A549 (cell line): Measurements from ENCODE around the gene BBS9.

ENCODE experiments used
- CBX2 ChIP-seq: fragments of 200-600 bp; sonication (generic); IDR thresholded peaks from 2 replicates; pipeline ENCODE4 v1.6.1; 2016; ENCODE audit warnings: low read depth, mild to moderate bottlenecking, borderline replicate concordance
- CBX8 ChIP-seq: fragments of 200-600 bp; sonication (generic); IDR thresholded peaks from 2 replicates; pipeline ENCODE4 v1.6.1; 2016
- EP300 ChIP-seq, 2 experiments: fragments of >200 bp; sonication (Bioruptor Twin); formaldehyde crosslinking; IDR thresholded peaks; 2 replicates in 1 of 2; 3 replicates in 1 of 2; pipeline ENCODE4 v1.6.1; 2016 to 2017
- ESRRA ChIP-seq: fragments of 150-350 bp; IDR thresholded peaks from 2 replicates; pipeline ENCODE4 v1.6.1; 2014; ENCODE audit warnings: mild to moderate bottlenecking, low read length, borderline replicate concordance
- MYC ChIP-seq: IDR thresholded peaks from 2 replicates; pipeline ENCODE4 v1.6.1; 2012; ENCODE audit warnings: mild to moderate bottlenecking, inconsistent platforms, low read length, improper control_type of control experiment, borderline replicate concordance
- PHF8 ChIP-seq: fragments of 200-600 bp; sonication (generic); IDR thresholded peaks from 2 replicates; pipeline ENCODE4 v1.6.1; 2016; ENCODE audit warnings: low read depth, mild to moderate bottlenecking, antibody characterized with exemption, moderate library complexity, borderline replicate concordance
- RARB ChIP-seq: fragments of 250-450 bp; sonication (Bioruptor Pico); IDR thresholded peaks from 2 replicates; pipeline ENCODE4 v1.8.0; 2021; ENCODE audit warnings: mild to moderate bottlenecking, moderate library complexity
- SREBF2 ChIP-seq: fragments of 450-650 bp; IDR thresholded peaks from 2 replicates; pipeline ENCODE4 v1.6.1; 2014; ENCODE audit warnings: mild to moderate bottlenecking, moderate library complexity
- TF ChIP-seq, protein P1 (sequence below): fragments of >200 bp; sonication (Bioruptor Twin); formaldehyde crosslinking; IDR thresholded peaks from 3 replicates; pipeline ENCODE4 v1.5.1; 2016

DNA sequence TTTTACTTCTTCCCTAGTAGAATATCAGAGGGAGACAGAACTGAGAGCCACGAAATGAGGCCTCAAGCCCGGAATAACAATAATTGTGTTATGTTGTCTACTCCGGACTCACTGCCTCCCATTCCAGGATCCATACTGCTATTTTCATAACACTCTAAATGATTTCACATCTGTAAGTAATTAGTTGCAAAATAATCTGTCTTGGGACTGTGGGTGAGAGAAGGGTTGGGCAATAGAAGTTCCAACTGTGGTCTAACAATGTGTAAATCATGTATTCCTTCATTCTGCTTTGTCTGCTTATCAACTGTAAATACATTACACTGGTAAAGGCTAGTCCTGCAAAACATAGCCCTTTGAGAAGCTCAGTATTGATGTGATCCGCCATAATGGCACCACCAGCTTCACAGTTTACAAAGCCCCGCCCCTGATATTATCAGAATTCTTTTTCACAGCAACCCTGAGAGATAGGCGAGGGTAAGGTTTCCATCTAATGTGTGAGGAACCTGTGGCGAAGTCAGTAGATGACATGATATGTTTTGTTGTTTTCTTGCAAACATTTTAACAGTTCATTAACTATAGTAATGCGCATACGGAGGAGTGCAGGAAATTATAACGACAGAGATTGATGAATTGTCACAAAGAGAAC, 510.3 kb downstream of the BBS9 start:
- TF ChIP-seq, protein P1, sequence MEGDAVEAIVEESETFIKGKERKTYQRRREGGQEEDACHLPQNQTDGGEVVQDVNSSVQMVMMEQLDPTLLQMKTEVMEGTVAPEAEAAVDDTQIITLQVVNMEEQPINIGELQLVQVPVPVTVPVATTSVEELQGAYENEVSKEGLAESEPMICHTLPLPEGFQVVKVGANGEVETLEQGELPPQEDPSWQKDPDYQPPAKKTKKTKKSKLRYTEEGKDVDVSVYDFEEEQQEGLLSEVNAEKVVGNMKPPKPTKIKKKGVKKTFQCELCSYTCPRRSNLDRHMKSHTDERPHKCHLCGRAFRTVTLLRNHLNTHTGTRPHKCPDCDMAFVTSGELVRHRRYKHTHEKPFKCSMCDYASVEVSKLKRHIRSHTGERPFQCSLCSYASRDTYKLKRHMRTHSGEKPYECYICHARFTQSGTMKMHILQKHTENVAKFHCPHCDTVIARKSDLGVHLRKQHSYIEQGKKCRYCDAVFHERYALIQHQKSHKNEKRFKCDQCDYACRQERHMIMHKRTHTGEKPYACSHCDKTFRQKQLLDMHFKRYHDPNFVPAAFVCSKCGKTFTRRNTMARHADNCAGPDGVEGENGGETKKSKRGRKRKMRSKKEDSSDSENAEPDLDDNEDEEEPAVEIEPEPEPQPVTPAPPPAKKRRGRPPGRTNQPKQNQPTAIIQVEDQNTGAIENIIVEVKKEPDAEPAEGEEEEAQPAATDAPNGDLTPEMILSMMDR = no peak
- TF ChIP-seq RARB (CRISPR knock-in tag) = no peak
- TF ChIP-seq CBX8 = no peak
- no peak for TF ChIP-seq ESRRA
- no peak for TF ChIP-seq CBX2
- TF ChIP-seq MYC = no peak
- no peak for TF ChIP-seq EP300 (IDR thresholded peaks at IDR 0.05)
- TF ChIP-seq PHF8 = no peak
- no peak for TF ChIP-seq SREBF2
